GM18867 (cell line): ENCODE measurements around the gene AQP3.
"Not testable (repeated sequence)": the region's sequence is repeated elsewhere in the genome, so short reads cannot be mapped to it uniquely, and the experiment has no call there.

Experiments
- ATAC-seq: cut with Tn5 transposase; IDR thresholded peaks from one replicate; pipeline ENCODE4 v1.9.1; 2021; ENCODE audit warnings: mild to moderate bottlenecking, moderate library complexity; ENCODE audit not compliant: unreplicated experiment

AQP3 gene

GRCh38 chr9:33419708-33420303 is 27.6 kb downstream of the AQP3 start:
- no peak for ATAC-seq

GRCh38 chr9:33418090-33418489 is 29.3 kb downstream of the AQP3 start:
- no peak for ATAC-seq

GRCh38 chr9:33416996-33417395 is 30.4 kb downstream of the AQP3 start:
- no peak for ATAC-seq

- peak; percentile 67 for ATAC-seq
These were observed 31.8 kb downstream of the AQP3 start for GRCh38 chr9:33415501-33416038.

- ATAC-seq: no peak
These were observed 32.4 kb downstream of the AQP3 start for GRCh38 chr9:33414889-33415500.

GRCh38 chr9:33414268-33414667 is 33.1 kb downstream of the AQP3 start:
- ATAC-seq: no peak

GRCh38 chr9:33408087-33408486 is 39.3 kb downstream of the AQP3 start:
- ATAC-seq: no peak

- ATAC-seq: no peak
These were observed 40.3 kb downstream of the AQP3 start for GRCh38 chr9:33407061-33407460.

- ATAC-seq: no peak
These were observed 42.5 kb downstream of the AQP3 start for GRCh38 chr9:33404788-33405362.

GRCh38 chr9:33403941-33404787 is 43.2 kb downstream of the AQP3 start:
- no peak for ATAC-seq

- not testable (repeated sequence) for ATAC-seq
These were observed 45.0 kb downstream of the AQP3 start, which contains the start of gene AQP7 for GRCh38 chr9:33402371-33402770. AQP7 (minus strand) TSS chr9:33402568; CDS start chr9:33401262, 1,306 bp downstream.

GRCh38 chr9:33401809-33402208 is 45.6 kb downstream of the AQP3 start:
- ATAC-seq: not testable (repeated sequence)

GRCh38 chr9:33399047-33399446 is 48.3 kb downstream of the AQP3 start:
- ATAC-seq: not testable (repeated sequence)

GRCh38 chr9:33397801-33398200 is 49.6 kb downstream of the AQP3 start:
- not testable (repeated sequence) for ATAC-seq

- not testable (repeated sequence) for ATAC-seq
These were observed 52.1 kb downstream of the AQP3 start for GRCh38 chr9:33395159-33395879.

GRCh38 chr9:33393986-33394385 is 53.4 kb downstream of the AQP3 start:
- not testable (repeated sequence) for ATAC-seq

- no peak for ATAC-seq
These were observed 53.8 kb downstream of the AQP3 start for GRCh38 chr9:33393581-33393980.

GRCh38 chr9:33392591-33393021 is 54.8 kb downstream of the AQP3 start:
- not testable (repeated sequence) for ATAC-seq
